ENCODE results near the gene RYR3. TPM values are rescaled to one million over a fixed set of nuclear protein-coding genes. Genes with fewer than 3 reads are reported as not detected.

Gene RYR3
- total RNA-seq, 2 experiments from 2014 or later = not detected

DNA sequence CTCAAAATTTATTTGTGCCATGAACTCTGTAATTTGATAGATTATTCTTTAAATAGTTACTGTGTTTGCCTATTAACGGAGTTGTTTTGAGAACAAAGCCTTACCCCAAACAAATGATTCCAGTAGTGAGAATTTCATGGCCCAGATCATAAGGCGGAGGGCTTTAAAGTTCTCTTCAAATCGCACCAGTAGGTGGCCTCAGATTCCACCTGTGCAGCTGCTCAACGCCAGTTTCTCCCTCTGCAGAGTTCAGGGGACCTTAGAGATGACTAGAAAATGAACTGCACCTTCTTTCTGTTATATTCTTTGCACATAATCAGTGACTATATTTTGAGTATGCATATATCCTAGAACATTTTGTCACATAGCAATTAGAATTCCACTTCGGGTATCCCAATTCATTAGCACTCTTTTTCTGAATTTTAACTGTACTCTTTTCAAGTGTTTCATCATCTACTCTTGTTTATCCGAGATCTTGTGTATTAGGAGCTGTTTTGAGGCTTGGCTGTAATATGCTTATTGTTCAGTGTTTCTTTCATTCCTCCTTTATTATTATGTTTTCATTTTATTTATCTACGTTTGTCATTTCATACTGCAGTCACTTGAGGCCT lies 425.0 kb downstream of the RYR3 start:
- POLR2A ChIA-PET = no interaction called here

DNA sequence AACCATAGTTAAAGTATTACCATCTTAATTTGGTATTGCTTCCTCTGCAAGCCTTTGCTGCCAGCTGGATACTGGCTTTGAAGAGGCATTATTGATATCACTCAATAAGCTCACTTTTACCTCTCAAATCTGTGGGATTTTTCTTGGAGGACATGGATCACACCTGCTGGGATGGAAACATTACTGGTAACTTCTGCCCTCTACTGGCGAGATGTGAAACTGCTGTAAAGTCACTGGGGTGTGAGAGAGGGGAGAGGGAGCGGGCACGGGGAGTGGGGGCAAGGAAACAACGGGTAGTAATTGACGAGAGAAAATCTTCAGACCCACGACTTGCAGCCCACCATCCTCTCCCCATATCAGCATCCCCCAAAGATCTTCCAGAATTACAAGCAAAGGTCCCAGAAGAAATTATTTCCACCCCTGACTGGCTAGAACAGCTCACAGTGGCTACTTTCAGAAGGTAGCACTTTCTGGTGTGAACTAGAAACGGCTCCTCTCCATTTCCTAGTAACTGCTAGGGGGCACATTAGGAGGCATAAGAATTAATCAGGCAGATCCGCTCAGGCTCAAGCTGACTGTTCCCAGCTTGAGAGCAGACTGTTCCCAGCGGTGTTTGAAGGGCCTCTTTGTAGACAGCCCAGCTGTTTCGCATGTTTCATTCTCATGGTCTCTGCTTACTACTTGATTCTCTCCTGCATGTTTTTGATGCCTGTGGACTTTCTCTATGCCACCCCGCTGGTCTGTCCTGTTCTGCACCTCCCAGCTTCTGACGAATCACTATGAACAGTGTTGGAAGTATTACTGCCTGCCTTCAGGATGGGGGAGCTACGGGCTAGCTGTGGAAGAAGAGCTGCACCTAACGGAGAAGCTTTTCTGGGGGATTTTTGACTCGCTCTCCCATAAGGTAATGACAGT lies 427.2 kb downstream of the RYR3 start:
- ChIA-PET CTCF (interaction anchor here (1.5 kb wide), 1 partner anchor 11 kb away, joined by 4 read pairs; no protein-coding TSS in a partner anchor), POLR2A (no interaction called here)

More for the DNA sequence above, 425.0 kb downstream of the RYR3 start:
- CTCF ChIA-PET = interaction anchor here (1.3 kb wide), 1 partner anchor 35 kb away, joined by 3 read pairs; no protein-coding TSS in a partner anchor

DNA sequence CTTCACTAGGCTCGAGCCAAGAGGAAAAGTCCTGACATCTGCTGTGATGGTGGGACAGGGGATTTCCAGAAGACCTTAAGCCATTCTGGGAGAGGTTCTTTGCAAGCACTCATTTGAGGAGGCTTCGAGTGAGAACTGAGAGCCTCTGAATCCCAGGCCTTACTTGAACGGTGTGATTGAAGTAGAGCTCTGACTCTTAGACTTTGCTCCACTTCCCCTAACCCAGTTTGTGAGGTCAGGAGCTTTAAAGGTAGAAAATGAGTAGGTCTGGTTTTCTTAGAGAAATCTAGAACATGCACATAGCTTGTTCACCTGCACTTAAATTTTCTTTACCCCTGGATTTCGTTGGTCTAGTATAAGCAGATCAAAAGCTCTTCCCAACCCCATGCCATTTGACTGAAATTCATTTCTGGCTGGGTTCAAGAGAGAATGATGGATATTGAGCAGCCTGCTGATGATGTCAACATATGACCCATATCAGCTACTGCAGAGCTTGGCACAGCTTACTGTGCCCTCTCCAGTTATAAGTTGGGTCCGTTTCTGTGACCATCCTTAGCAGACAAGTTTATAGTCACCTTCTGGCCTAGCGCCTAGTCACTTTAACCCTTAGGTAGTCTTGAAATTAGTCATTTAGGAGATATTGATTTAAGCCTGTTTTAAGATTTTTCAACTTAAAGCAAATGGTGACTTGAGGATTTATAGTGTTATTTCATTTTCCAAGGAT lies 428.3 kb downstream of the RYR3 start:
- POLR2A ChIA-PET = no interaction called here
- CTCF ChIA-PET = no interaction called here

DNA sequence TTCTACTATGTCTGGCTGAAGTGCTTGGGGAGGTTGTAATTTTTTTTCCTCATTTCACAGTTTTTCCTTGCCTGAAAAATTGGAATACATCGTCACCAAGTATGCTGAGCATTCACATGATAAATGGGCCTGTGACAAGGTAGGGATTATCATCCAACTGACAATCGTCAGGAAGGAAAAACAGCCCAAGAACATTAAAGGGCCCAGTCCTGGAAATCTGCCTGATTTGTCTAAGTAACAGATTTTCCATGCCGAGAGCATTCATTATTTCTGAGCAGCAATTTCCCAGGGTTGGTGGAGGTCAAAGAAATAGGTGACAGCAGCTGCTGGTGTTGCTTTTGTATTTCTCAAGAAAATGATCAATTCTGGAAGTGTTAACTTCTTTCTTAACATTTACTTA lies 431.5 kb downstream of the RYR3 start:
- POLR2A ChIA-PET = no interaction called here

DNA sequence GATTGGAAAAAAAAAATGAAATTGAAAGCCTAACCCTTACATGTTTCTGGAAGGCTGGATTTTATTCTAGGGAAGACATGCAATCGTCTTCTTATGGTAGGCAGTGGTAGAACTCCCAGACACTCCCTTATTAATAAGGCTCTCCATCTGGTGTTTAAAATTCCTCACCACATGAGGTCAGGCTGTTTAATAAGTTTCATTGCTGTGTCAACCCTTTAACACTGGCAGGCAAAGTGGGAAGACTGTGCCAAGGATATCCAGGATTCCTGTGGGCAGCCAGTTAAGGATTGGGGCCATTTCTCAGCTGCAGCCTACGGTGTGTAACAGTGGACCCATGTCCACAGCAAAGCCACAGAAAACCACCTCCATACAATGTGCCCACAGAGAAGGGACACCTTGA lies 432.0 kb downstream of the RYR3 start:
- ChIA-PET POLR2A (no interaction called here), CTCF (interaction anchor here (0.5 kb wide), 1 partner anchor 332 kb away, joined by 3 read pairs; no protein-coding TSS in a partner anchor)

More for the DNA sequence above, 431.5 kb downstream of the RYR3 start:
- CTCF ChIA-PET = no interaction called here

DNA sequence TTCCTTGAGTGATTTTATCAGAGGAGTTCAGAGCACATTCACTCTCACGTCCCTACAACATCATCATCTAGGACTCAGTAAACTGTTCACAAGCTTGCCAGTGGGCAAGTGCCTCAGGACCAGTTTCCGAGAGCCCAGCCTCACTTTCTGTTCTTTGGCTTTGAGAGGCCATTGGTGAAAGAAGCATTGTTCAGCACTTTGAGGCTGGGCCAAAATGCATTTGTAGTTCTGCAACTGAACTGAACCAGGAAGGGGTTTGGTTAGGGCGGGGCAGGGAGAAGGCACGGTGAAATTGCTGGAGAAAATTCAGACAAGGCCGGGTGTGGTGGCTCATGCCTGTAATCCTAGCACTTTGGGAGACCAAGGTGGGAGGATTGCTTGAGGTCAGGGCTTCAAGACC lies 435.4 kb downstream of the RYR3 start:
- ChIA-PET CTCF (no interaction called here), POLR2A (no interaction called here)

DNA sequence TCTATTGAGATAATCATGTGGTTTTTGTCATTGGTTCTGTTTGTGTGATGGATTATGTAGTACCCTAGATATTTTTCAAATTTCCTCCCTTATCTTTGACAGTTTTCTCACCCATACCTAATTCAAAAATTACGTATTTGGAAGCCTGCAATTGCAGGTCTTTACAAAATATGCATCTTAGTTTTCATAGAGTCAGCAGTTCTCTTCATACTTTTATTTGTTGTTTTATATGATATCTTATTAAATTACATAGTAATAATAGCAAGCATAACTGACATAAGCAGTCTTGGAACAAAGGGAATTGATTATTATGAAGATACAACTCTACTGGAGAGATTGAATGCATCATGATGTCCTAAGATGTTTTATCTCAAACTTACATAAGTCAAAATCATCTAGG lies 442.2 kb downstream of the RYR3 start:
- CTCF ChIA-PET = no interaction called here
- POLR2A ChIA-PET = no interaction called here

DNA sequence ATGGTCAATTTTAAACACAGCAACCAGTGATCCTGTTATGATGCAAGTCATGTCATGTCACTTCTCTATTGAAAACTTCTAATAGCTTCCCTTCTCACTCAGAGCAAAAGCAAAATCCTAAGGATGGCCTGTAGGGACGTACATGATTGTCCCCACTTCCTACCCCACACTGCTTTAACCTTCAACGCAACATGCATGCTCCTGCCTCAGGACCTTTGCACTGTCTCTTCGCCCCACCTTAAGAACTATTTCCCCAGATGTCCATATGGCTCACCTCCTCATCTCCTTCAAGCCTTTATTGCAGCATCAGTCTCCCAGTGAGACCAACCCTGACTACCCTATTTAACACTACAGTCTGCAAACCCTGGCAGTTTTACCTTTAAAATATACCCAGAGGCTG lies 443.5 kb downstream of the RYR3 start:
- ChIA-PET CTCF (no interaction called here), POLR2A (no interaction called here)

DNA sequence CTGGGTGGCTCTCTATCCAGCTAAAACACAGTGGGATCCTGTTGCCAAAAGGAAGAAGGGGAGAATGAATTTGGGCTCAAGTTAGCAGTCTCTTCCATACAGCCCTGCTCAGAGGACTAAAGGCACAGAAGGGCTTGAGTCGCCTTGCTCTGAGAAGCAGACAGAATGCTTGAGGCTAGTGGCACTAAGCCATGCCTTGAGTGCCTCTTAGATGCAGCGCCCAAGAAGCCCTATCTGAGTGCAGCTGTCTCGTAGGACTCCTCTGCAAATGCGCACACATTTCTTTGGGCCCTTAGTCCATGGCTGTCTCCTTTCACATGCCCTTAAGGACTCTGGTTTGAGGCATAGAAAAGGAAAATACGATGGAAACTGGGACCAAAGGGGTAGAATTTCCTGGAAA lies 446.2 kb downstream of the RYR3 start:
- CTCF ChIA-PET = no interaction called here
- POLR2A ChIA-PET = no interaction called here

DNA sequence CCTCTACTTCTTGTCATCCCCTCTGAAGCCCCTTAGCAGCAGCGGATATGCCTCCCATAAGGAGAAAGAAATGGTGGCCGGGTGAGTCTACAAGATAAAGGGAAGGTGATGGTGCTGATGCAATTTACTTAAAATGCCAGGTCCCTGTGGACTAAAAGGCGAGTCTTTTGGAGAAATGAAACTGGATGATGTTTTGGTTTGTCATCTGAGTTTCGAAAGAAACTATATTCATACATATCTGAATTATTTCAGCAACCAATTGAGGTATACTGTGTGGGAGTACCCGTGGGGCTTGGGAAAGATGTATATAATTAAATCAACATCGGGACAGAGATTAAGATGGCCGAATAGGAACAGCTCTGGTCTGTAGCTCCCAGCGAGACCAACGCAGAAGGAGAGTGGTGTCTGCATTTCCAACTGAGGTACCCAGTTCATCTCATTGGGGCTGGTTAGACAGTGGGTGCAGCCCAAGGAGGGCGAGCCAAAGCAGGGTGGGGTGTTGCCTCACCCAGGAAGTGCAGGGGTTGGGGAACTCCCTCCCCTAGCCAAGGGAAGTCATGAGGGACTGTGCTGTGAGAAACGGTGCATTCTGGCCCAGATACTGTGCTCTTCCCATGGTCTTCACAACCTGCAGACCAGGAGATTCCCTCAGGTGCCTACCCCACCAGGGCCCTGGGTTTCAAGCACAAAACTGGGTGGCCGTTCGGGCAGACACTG lies 446.9 kb downstream of the RYR3 start:
- ChIA-PET POLR2A (no interaction called here), CTCF (no interaction called here)

DNA sequence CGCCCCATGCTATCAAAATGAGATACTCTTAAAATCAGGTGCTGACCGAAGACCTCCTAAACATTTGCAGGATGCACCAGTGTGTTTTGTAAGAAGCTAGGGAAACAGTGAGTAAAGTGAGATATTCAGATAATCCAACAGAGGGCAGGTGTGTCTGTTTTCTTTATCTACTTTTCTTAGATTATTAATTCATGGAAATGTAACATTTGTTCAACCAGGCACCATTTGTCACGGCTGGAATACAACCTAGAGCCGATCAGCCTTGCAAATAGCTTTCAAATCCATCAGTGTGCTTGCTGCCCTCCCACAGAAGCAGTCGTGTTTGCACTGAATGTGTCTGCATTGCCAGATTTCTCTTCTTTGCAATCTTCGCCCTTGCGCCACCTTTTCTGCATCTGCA lies 455.6 kb downstream of the RYR3 start:
- ChIA-PET POLR2A (no interaction called here), CTCF (no interaction called here)

DNA sequence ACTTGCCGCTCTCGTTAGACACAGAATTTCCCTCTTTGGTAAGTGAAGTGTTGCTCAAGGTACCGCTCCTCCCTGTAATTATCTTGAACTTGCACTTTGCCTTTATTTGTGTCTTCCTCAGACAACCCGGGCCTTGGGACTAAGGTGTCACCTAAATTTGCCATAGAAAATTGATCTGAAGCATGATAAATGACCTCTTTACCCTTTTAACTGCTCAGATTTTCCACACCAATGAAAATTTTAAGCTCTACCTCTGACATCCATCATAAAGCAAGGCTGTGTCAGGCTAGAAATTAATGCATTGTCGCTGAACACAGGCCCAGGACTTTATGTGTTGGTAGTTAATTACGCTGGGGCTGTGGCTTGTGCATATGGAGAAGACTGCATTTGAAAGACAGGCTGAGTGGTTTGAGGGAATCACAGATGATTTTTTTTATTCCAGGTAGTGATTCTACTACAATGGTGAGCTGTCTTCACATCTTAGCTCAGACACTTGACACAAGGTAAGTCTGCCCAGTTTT lies 458.0 kb downstream of the RYR3 start:
- ChIA-PET CTCF (no interaction called here), POLR2A (no interaction called here)

DNA sequence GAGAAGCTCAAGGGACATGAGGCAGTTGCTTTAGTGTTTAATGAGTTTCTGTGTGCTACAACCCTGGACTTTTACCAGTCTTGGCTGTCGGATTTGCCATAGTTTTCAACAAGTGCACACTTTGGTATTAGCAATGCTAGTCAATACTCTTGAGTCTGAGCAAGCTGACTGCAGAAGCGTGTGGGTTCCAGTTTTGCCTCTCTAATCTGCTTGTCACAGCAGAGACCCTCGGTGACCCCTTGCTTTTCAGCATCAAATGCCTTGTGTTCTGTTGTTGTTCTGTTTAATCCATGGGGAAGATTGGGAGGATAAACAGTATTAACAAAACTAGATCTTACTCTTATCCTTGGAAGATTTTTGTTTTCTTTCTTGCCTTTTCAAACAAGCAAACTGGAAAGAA lies 463.2 kb downstream of the RYR3 start:
- POLR2A ChIA-PET = no interaction called here
- CTCF ChIA-PET = no interaction called here

DNA sequence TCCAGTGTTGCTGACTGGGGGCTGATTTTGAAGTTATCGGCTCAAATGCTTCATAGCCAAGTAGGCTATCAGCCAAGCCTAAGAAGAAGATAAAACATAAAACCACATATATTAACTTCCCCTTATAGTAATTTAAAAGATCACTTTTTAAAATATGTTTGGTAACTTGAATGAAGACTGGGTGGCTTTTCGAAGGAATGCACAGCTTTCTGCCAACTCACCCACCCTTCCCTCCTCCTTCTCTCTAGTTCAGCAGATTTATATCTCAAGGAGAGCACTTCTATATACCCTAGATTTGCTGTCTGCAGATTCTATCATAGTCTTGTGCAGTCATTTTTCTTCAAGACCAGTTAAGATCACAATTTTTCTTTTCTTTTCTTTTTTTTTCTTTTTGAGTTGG lies 468.1 kb downstream of the RYR3 start:
- ChIA-PET CTCF (no interaction called here), POLR2A (no interaction called here)

DNA sequence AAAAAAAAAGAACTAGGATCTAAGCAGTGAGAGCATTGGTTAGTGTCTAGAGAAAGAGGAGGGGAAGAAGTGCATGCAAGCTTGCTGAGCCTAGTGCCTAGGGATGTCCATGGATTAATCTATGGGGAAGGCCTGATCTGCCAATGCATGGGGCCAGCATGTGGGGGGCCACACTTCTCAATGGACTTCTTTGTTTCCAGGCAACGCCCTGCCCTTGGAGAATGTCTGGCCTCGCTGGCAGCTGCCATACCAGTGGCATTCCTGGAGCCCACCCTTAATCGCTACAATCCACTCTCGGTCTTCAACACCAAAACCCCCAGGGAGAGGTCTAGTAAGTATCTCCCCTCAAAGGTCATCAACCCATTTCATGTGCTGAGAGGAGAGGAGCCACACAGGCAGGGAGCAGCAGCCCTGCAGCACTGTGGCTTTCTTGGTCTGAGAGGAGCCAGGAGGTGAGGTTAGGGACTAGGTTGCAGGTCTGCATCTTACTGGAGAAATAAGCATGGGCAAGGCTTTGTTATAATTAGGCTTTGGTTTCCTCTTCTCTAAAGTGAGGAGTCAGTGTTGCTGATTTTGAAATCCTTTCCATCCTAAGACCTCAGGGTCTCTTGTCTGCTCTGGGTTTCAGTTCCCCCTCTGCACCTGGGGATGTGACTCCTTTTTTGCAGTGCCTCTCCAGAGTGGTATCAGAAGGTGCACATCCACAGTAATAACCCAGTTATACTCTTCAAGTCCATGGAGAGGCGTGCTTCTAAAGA lies 469.4 kb downstream of the RYR3 start:
- CTCF ChIA-PET = no interaction called here

DNA sequence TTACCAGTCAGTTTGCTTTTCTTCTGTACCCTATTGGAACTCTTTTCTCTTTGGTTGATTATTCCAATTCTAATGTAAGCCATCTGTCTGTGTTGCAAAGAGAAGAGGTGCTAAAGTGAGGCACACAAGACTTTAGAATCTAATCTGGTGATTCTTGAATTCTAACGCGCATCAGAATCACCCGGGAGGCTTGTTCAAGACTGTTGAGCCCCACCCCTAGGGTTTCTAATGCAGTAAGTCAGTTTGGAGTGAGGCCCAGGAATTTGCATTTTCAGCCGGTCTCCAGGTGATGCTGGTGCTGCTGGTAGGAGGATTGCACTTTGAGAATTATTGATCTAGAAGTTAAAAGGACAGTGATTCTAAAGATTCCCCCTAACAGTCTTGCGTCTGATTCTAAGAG lies 472.2 kb downstream of the RYR3 start:
- ChIA-PET POLR2A (no interaction called here), CTCF (no interaction called here)

More for the DNA sequence above, 469.4 kb downstream of the RYR3 start:
- POLR2A ChIA-PET = no interaction called here

DNA sequence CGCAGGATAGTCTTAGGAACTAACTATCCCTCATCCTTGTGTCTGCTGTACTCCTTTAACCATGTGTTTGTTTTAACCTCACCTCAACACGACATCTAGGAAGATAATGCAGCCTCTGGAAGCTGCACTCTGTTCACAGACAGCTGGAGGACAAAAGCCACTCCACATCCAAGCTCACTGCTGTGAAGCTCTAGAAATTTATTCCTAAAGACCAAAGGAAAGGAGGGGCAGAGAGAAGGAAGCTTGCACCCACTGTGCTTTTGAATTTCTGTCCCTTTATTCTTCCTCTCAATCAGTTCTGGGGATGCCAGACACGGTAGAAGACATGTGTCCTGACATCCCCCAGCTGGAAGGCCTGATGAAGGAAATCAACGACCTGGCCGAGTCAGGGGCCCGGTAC lies 474.6 kb downstream of the RYR3 start:
- ChIA-PET POLR2A (no interaction called here), CTCF (no interaction called here)

DNA sequence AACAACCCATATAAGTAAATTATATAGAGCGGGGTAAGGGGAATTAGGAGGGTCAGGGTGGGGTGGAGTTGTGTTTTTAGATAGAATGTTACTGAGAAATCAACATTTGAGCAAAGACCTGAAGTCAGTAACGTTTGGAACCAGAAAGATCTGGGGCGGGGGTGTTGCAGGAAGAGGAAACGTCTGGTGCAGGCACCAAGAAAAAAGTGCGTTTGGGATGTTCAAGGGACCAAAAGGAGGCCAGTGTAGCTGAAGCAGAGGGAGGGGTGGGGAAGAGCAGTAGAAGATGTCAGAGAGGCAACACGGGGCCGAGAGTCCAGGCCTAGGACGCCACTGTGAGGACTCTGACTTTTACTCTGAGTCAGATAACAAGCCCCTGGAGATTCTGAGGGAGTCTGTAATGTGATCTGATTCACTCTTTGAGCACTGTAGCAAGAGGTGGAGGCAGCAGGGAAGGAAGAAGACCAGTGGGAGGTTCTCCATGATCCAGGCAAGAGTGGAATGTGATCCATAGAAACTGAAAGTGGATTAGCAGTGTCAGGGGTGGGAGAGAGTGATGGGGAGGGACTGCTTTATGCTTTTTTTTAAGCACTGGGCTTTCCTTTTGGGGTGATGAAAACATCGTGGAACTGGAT lies 478.3 kb downstream of the RYR3 start:
- ChIA-PET POLR2A (no interaction called here), CTCF (no interaction called here)

DNA sequence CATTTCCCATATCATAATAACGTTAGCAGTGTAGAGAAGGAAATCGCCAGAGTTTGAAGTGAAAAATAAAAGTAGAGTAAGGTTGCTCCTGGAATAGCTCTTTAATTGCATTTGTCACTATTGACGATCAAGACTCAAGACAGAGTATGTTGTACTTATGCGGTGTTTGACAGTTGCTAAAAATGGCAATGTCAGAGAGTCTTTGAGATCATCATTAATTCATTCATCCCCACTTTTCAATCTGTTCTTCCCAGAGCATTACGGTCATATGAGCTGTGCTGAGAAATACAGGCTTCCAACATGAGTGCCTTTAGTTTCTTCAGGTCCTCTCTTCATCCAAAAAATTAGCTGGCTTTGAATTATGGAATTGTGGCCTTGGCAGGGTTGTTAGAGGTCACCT lies 483.7 kb downstream of the RYR3 start:
- CTCF ChIA-PET = no interaction called here

More for the DNA sequence above, 483.7 kb downstream of the RYR3 start:
- POLR2A ChIA-PET = no interaction called here
